ENCODE results near the gene KRT80. TPM values are rescaled to one million over a fixed set of nuclear protein-coding genes. Genes with fewer than 3 reads are reported as not detected.

Gene KRT80
- total RNA-seq, 3 donors from 2014 or later (not counting 1 experiment from before 2014, with no cell fraction given), result not detected

DNA sequence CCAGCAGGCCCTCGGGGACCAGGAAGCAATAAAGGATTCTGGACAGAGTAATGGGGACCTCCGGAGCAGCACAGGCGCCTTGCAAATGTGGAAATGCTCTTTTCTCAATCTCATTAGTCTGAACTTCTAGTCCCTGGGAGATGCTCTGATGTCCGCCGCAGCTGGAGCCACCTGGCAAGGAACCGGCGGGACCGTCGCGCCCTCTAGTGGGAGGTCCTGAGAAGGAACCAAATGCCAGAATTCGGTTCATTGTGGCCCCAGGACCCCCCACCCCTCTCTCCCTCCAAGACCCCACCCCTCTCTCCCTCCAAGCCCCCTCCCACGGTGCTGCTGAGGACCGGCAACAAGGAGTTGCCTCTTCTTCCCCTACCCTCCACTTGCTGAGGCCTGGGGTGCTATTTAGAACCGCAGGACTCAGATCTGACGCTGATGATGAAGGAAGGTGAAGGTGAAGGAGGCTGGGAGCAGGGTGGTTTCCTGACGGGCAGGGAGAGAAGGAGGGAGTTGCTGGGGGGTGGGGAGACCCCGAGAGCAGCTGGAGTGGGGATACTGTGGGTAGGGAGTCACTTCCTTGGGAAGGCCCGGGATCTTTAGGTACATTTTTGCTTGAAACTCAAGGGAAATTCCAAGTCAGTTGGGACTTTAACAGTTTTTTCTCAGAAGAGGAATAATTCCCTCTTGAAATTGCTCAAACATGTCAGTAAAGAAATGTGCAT, 69.8 kb downstream of the KRT80 start:
- Mint-ChIP-seq H3K4me3 (no peak overlapping the region), H3K27ac (no peak overlapping the region), H3K36me3 (no peaks in the 10 kb centered on the region), H3K27me3 (ENCODE audit: low read depth in 2 of 2) (peaks cover 27 to 29% of the 10 kb centered on the region in 2 donors), H3K4me1 (peaks cover 4 to 7% of the 10 kb centered on the region in 2 donors), H3K9me3 (no peaks in the 10 kb centered on the region)
- Histone ChIP-seq H3K27ac (ENCODE audit: low read length) (no peak overlapping the region), H3K9me3 (ENCODE audit: control insufficient read depth, insufficient read depth, low read length) (no peaks in the 10 kb centered on the region), H3K4me1 (ENCODE audit: control insufficient read depth, insufficient read depth, low read length) (peaks cover 16% of the 10 kb centered on the region), H3K36me3 (ENCODE audit: control insufficient read depth, insufficient read depth, low read length) (no peaks in the 10 kb centered on the region), H3K4me3 (ENCODE audit: low read length) (no peak overlapping the region), H3K27me3 (ENCODE audit: control insufficient read depth, insufficient read depth, low read length) (peaks cover 10% of the 10 kb centered on the region)
- WGBS (ENCODE audit: insufficient coverage), result 17% methylated on average over 16 of the region's 18 CpGs
- ATAC-seq (peak in 2 of 3 donors; percentile 59 to 67), DNase-seq (peak; percentile 45 to 77)
- intact Hi-C loops (cut with micrococcal nuclease), result loop anchor here (2.0 kb wide), 1 partner anchor 97 kb away; no protein-coding TSS in a partner anchor
- TF ChIP-seq, protein P1, sequence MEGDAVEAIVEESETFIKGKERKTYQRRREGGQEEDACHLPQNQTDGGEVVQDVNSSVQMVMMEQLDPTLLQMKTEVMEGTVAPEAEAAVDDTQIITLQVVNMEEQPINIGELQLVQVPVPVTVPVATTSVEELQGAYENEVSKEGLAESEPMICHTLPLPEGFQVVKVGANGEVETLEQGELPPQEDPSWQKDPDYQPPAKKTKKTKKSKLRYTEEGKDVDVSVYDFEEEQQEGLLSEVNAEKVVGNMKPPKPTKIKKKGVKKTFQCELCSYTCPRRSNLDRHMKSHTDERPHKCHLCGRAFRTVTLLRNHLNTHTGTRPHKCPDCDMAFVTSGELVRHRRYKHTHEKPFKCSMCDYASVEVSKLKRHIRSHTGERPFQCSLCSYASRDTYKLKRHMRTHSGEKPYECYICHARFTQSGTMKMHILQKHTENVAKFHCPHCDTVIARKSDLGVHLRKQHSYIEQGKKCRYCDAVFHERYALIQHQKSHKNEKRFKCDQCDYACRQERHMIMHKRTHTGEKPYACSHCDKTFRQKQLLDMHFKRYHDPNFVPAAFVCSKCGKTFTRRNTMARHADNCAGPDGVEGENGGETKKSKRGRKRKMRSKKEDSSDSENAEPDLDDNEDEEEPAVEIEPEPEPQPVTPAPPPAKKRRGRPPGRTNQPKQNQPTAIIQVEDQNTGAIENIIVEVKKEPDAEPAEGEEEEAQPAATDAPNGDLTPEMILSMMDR (IDR thresholded peaks at IDR 0.05), result peak; percentile 74

DNA sequence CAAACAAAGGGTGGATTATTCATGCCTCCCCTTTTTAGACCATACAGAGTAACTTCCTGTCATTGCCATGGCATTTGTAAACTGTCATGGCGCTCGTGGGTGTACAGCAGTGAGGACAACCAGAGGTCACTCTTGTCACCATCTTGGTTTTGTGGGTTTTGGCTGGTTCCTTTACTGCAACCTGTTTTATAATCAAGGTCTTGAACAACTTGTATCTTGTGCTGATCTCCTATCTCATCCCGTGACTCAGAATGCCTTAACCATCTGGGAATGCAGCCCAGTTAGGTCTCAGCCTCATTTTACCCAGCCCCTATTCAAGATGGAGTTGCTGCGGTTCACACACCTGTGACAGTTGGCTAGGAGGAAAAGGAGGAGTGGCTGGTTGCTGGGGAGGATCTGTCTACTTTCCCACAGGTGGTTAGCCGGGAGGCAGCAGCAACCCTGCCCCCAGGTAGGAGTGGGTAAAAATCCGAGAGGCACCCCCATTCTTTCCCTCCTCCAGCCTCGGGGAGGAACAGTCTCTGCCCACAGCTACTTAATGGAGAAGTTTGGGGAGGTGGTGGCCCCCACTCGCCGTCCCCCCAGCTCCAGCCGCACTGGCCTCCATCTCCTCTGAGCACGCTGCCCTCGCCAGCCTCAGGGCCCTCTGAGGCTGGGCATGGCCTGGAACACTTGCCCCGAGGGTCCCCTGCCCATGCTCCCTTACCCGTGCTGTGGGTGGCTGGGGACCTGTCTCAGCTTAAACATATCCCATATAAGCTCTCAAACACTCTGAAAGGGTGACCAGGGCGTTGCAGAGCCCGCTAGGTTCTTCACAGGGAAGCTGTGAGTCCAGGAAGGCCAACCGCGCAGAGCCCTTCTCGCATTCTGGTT, 70.6 kb downstream of the KRT80 start:
- intact Hi-C loops (cut with micrococcal nuclease), result loop anchor here (2.0 kb wide), 1 partner anchor 96 kb away; no protein-coding TSS in a partner anchor
- H3K36me3 Mint-ChIP-seq, result no peaks in the 10 kb centered on the region
- H3K27ac Mint-ChIP-seq, result no peak overlapping the region
- no peaks in the 10 kb centered on the region for H3K36me3 ChIP-seq (ENCODE audit: control insufficient read depth, insufficient read depth, low read length)
- whole genome bisulfite sequencing (ENCODE audit: insufficient coverage), result 74% methylated on average over 16 of the region's 19 CpGs
- no peak overlapping the region for H3K27ac ChIP-seq (ENCODE audit: low read length)
- peaks cover 4 to 7% of the 10 kb centered on the region in 2 donors for H3K4me1 Mint-ChIP-seq
- ATAC-seq, result no peak
- H3K4me3 ChIP-seq (ENCODE audit: low read length), result no peak overlapping the region
- no peak overlapping the region for H3K4me3 Mint-ChIP-seq
- peaks cover 16% of the 10 kb centered on the region for H3K4me1 ChIP-seq (ENCODE audit: control insufficient read depth, insufficient read depth, low read length)
- peaks cover 24 to 29% of the 10 kb centered on the region in 2 donors for H3K27me3 Mint-ChIP-seq (ENCODE audit: low read depth in 2 of 2)
- no peak for DNase-seq
- TF ChIP-seq, protein P1 (IDR thresholded peaks at IDR 0.05), result no peak
- H3K9me3 ChIP-seq (ENCODE audit: control insufficient read depth, insufficient read depth, low read length), result no peaks in the 10 kb centered on the region
- peaks cover 10% of the 10 kb centered on the region for H3K27me3 ChIP-seq (ENCODE audit: control insufficient read depth, insufficient read depth, low read length)
- no peaks in the 10 kb centered on the region for H3K9me3 Mint-ChIP-seq

DNA sequence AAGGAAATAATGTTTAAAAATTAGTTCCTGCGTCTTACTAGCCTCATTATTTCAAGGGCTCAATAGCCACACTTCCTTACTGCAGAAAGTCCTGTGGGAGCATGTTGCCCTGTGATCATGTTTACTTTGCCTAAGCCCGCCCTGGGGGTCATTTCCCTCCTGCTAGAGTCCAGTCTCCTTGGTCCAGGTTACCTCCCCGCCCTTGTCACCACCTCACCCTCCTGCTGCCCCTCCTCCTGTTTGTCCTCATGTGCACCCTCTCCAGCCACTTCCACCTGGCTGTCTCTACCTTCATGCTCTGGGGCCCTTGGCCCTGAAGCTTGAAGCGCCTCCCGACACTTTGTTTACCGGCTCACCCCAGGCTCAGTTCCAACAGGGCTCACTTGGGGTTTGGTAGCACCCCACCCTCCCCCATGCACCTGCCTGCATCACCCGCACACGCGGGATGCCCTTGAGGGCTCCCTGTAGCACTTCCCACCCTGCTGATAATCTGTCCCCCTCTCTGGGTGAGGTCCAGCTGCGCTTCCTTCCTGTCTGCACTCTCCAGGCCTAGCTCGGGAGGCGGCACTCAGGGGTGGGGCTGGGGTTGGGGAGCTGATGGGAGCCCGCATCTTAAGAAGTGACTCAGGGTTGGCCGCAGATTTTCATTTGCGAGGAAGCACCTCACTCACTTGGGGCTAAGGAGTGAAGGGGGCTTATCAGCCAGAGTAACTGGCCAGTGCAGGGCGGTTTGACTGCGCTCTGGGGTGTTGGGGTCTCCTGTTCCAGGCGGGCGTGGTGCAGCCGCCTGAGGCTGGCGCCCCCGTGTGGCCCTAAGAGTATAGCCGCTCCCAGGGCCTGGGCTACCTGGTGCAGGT, 72.2 kb downstream of the KRT80 start:
- DNase-seq, result peak in 1 of 2 donors; percentile 69
- Histone ChIP-seq H3K27ac (ENCODE audit: low read length) (no peak overlapping the region), H3K4me3 (ENCODE audit: low read length) (no peak overlapping the region), H3K27me3 (ENCODE audit: control insufficient read depth, insufficient read depth, low read length) (peaks cover 10% of the 10 kb centered on the region), H3K9me3 (ENCODE audit: control insufficient read depth, insufficient read depth, low read length) (no peaks in the 10 kb centered on the region), H3K4me1 (ENCODE audit: control insufficient read depth, insufficient read depth, low read length) (peaks cover 16% of the 10 kb centered on the region), H3K36me3 (ENCODE audit: control insufficient read depth, insufficient read depth, low read length) (no peaks in the 10 kb centered on the region)
- WGBS (ENCODE audit: insufficient coverage), result 25% methylated on average over 23 of the region's 23 CpGs
- peak; percentile 35 to 57 (median 53) for ATAC-seq
- Mint-ChIP-seq H3K36me3 (no peaks in the 10 kb centered on the region), H3K4me3 (no peak overlapping the region), H3K9me3 (no peaks in the 10 kb centered on the region), H3K4me1 (peaks cover 4 to 7% of the 10 kb centered on the region in 2 donors), H3K27me3 (ENCODE audit: low read depth in 2 of 2) (peaks cover 32 to 37% of the 10 kb centered on the region in 2 donors), H3K27ac (peak overlapping the region in 1 of 2 donors; percentile 72)
- TF ChIP-seq, protein P1 (IDR thresholded peaks at IDR 0.05), result no peak
- intact Hi-C loops (cut with micrococcal nuclease), result loop anchor here (2.0 kb wide), 1 partner anchor 95 kb away; no protein-coding TSS in a partner anchor

Other genes starting within 250 kb of the KRT80 start
- 1 to 10 TPM; 5.9 to 9.6 (median 6.6) TPM for gene ACVR1B, start 240.3 kb downstream of the KRT80 start, total RNA-seq
- 100 to 1,000 TPM; 403 to 663 (median 424) TPM for gene TAMALIN, start 185.1 kb downstream of the KRT80 start, total RNA-seq
- 100 to 1,000 TPM in 1 of 3 donors, 10 to 100 TPM in 2; 72.5 to 177 (median 96.7) TPM for gene NR4A1, start 140.6 kb downstream of the KRT80 start, total RNA-seq
- gene ATG101, start 122.0 kb downstream of the KRT80 start, total RNA-seq, result 10 to 100 TPM; 18.6 to 32.8 (median 23.3) TPM
- not detected for gene SMIM41, start 112.3 kb downstream of the KRT80 start, total RNA-seq
- under 1 TPM in 1 of 3 donors, not detected in 2; 0.54 TPM for gene KRT7, start 41.2 kb upstream of the KRT80 start, total RNA-seq
- gene KRT86, start 82.6 kb upstream of the KRT80 start, total RNA-seq, result 1 to 10 TPM; 2.0 to 3.6 (median 2.7) TPM
- 1 to 10 TPM in 2 of 3 donors, under 1 TPM in 1; 0.28 to 1.4 (median 1.3) TPM for gene KRT81, start 99.5 kb upstream of the KRT80 start, total RNA-seq
- gene KRT83, start 129.4 kb upstream of the KRT80 start, total RNA-seq, result not detected
- not detected for gene KRT85, start 175.5 kb upstream of the KRT80 start, total RNA-seq
- not detected for gene KRT84, start 193.6 kb upstream of the KRT80 start, total RNA-seq
- gene KRT82, start 214.3 kb upstream of the KRT80 start, total RNA-seq, result not detected
- gene KRT75, start 242.4 kb upstream of the KRT80 start, total RNA-seq, result not detected

All from natural killer cell (primary cell).